Omental fat pad (tissue), 4 donors: Measurements from ENCODE around the gene ARMC3. TPM values are rescaled to one million over a fixed set of nuclear protein-coding genes. Genes with fewer than 3 reads are reported as not detected.

Experiments
- ATAC-seq: fragments of 150-250 bp; one replicate; pipeline ENCODE4 v1.9.1; 2016; ENCODE audit warnings: mild to moderate bottlenecking, moderate library complexity; ENCODE audit not compliant: low FRiP score
- DNase-seq: peaks from one replicate; pipeline ENCODE4 v3.0.0-alpha.2; 2019; ENCODE audit warnings: low spot score
- CTCF ChIP-seq, 3 donors: fragments of 450-650 bp; IDR thresholded peaks; one replicate each; pipeline ENCODE4 v1.5.1; 2016 to 2017; ENCODE audit warnings: antibody characterized with exemption in 3 of 3, mild to moderate bottlenecking in 3 of 3, moderate library complexity in 2 of 3
- total RNA-seq, 4 donors: library from RNA; depleted of rRNA; stranded (reverse); fragments of >200 nt; gene quantifications; one replicate each; pipeline ENCODE4 v1.1.0, GENCODE V29; 2016

The ARMC3 gene
- total RNA-seq, 4 donors from 2014 or later, result not detected

DNA sequence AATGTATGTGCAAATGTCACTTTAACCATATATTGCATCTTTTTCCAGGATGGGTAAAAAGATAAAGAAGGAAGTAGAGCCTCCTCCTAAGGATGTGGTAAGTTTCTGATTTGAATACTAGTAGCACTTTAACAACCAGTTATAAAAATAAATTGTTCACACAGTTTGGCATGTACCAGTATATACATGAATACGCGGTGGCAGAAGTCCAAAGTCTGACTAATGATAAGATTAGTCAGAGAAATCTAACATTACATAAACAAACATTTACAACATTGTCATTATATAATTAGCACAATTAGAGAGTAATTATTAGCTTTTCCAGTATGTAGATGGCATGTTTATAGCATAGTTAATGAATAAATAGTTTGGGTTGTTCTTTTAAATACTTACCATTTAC, 4.1 kb downstream of the ARMC3 start:
- DNase-seq (no peak), ATAC-seq (no peak)
- no peak for TF ChIP-seq CTCF (IDR thresholded peaks at IDR 0.05)

- TF ChIP-seq CTCF (IDR thresholded peaks at IDR 0.05), result no peak
- no peak for ATAC-seq
Observed at GRCh38 chr10:22932626-22933370, 4.9 kb downstream of the ARMC3 start.

GRCh38 chr10:22934726-22935125, 6.9 kb downstream of the ARMC3 start:
- TF ChIP-seq CTCF (IDR thresholded peaks at IDR 0.05), result no peak
- DNase-seq, result no peak
- no peak for ATAC-seq

More at GRCh38 chr10:22932626-22933370, 4.9 kb downstream of the ARMC3 start:
- DNase-seq, result no peak

DNA sequence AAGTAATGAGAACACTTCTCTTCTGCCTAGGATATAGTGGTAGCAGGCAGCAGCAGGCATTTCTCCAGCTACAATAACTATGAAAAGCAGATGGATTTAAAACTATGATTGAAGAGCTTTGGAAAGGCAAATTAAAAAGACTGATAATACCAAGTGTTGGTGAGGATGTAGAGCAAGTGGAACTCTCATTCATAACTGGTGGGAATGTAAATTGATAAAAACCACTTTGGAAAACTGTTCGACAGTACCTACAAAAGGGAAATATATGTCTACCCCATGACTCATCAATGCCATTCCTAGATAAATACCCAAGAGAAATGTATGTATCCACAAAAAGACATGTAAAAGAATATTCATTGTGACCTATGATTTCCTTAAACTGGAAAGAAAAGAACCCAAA, 14.6 kb downstream of the ARMC3 start:
- ATAC-seq, result no peak
- TF ChIP-seq CTCF (IDR thresholded peaks at IDR 0.05), result no peak
- DNase-seq, result no peak

DNA sequence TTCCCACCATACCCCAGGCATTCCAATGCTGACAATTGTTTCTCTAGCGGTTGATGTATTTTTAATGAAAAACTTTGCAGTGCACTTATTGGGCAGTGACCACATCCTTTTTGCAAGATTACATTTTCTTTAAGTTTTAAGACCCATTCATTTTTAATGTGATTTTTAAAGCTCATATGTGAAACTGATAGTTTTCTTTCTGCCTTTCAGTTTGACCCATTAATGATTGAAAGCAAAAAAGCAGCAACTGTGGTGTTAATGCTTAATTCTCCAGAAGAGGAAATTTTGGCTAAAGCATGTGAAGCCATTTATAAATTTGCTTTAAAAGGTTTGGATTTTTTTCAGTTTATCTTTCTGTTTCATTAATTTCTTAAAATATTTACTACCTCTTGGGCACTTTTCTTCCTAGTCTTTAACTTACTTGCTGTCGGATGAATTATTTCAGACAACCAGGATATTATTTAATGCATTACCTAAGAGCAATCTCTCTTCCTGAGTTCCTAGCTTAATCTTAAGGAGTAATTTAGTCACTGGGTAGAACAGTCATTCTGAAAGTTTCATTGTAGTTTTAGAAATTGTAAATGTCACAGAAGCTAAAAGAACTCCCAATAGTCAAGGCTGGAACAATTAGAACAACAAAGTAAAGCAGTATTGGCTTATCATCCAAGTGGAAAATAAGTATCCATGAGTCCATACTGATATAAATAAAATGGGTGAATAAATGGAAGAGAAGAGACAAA, 18.3 kb downstream of the ARMC3 start:
- no peak for DNase-seq

DNA sequence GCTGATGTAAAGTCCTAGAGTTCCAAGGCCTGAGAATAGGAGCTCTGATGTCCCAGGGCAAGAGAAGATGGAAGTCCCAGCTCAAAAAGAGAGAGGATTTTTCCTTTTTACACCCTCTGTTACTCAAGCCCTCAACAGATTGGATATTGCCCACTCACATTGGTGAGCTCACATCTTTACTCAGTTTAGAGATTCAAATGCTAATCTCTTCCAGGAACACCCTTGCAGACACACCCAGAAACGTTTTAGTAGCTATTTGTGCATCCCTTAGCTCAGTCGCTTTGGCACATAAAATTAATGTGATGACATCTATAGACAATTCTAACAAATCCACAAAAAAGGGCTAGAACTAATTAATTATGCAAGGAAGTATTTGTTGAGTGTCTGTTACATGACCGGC, 27.1 kb downstream of the ARMC3 start:
- no peak for TF ChIP-seq CTCF (IDR thresholded peaks at IDR 0.05)
- ATAC-seq (no peak), DNase-seq (no peak)

More for the DNA sequence above, 18.3 kb downstream of the ARMC3 start:
- no peak for TF ChIP-seq CTCF (IDR thresholded peaks at IDR 0.05)
- no peak for ATAC-seq
